Measurements from ENCODE around the gene BDH2.

The BDH2 gene

GRCh38 chr4:103075894-103076746, 23.5 kb downstream of the BDH2 start:
- TF ChIP-seq, protein P1, sequence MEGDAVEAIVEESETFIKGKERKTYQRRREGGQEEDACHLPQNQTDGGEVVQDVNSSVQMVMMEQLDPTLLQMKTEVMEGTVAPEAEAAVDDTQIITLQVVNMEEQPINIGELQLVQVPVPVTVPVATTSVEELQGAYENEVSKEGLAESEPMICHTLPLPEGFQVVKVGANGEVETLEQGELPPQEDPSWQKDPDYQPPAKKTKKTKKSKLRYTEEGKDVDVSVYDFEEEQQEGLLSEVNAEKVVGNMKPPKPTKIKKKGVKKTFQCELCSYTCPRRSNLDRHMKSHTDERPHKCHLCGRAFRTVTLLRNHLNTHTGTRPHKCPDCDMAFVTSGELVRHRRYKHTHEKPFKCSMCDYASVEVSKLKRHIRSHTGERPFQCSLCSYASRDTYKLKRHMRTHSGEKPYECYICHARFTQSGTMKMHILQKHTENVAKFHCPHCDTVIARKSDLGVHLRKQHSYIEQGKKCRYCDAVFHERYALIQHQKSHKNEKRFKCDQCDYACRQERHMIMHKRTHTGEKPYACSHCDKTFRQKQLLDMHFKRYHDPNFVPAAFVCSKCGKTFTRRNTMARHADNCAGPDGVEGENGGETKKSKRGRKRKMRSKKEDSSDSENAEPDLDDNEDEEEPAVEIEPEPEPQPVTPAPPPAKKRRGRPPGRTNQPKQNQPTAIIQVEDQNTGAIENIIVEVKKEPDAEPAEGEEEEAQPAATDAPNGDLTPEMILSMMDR (IDR thresholded peaks at IDR 0.05; ENCODE audit: low read length) = no peak
- no peak for TF ChIP-seq EZH2 (IDR thresholded peaks at IDR 0.05; ENCODE audit: borderline replicate concordance, low read length)
- Histone ChIP-seq H3K4me3 (ENCODE audit: low read depth, low read length, poor library complexity, severe bottlenecking) (peak overlapping the region; percentile 67), H2AFZ (ENCODE audit: low read length) (no peak overlapping the region; the same call in 1 of the 2 replicates), H3K4me2 (ENCODE audit: low read length) (peak overlapping the region; percentile 95), H3K9me3 (ENCODE audit: low read length) (no peaks in the 10 kb centered on the region), H3K9ac (ENCODE audit: low read length) (peak overlapping the region; percentile 74), H3K4me1 (ENCODE audit: insufficient read depth, low read length, severe bottlenecking) (peaks cover 47% of the 10 kb centered on the region), H4K20me1 (ENCODE audit: insufficient read depth, low read length) (no peaks in the 10 kb centered on the region), H3F3A (ENCODE audit: insufficient read depth, low read length) (no peaks in the 10 kb centered on the region), H3K36me3 (ENCODE audit: insufficient read depth, low read length) (peaks cover 18% of the 10 kb centered on the region), H3K9me2 (ENCODE audit: low read depth, low read length) (no peaks in the 10 kb centered on the region), H3K79me2 (ENCODE audit: insufficient read depth, low read length) (peaks cover 40% of the 10 kb centered on the region), H3K27ac (ENCODE audit: low read depth, low read length, poor library complexity, severe bottlenecking) (peak overlapping the region; percentile 89), H3K27me3 (ENCODE audit: insufficient read depth, low read length) (no peaks in the 10 kb centered on the region)

- Histone ChIP-seq H3K36me3 (ENCODE audit: insufficient read depth, low read length) (peaks cover 18% of the 10 kb centered on the region), H3K79me2 (ENCODE audit: insufficient read depth, low read length) (peaks cover 40% of the 10 kb centered on the region), H3K9ac (ENCODE audit: low read length) (peak overlapping the region; percentile 74)
These were observed 24.2 kb downstream of the BDH2 start for GRCh38 chr4:103075435-103075893.

GRCh38 chr4:103074744-103075434, 24.7 kb downstream of the BDH2 start:
- no peaks in the 10 kb centered on the region for H3K9me3 ChIP-seq (ENCODE audit: low read length)
- no peaks in the 10 kb centered on the region for H3F3A ChIP-seq (ENCODE audit: insufficient read depth, low read length)
- no peaks in the 10 kb centered on the region for H3K27me3 ChIP-seq (ENCODE audit: insufficient read depth, low read length)
- H4K20me1 ChIP-seq (ENCODE audit: insufficient read depth, low read length) = no peaks in the 10 kb centered on the region
- no peaks in the 10 kb centered on the region for H3K9me2 ChIP-seq (ENCODE audit: low read depth, low read length)
- peak overlapping the region; percentile 74 for H3K9ac ChIP-seq (ENCODE audit: low read length)
- TF ChIP-seq EZH2 (IDR thresholded peaks at IDR 0.05; ENCODE audit: borderline replicate concordance, low read length) = no peak
- TF ChIP-seq, protein P1 (IDR thresholded peaks at IDR 0.05; ENCODE audit: low read length) = no peak
- peak overlapping the region; percentile 89 for H3K27ac ChIP-seq (ENCODE audit: low read depth, low read length, poor library complexity, severe bottlenecking)
- no peak overlapping the region for H2AFZ ChIP-seq (ENCODE audit: low read length)
- peak overlapping the region; percentile 67 for H3K4me3 ChIP-seq (ENCODE audit: low read depth, low read length, poor library complexity, severe bottlenecking)
- peak overlapping the region; percentile 95 for H3K4me2 ChIP-seq (ENCODE audit: low read length)
- H3K79me2 ChIP-seq (ENCODE audit: insufficient read depth, low read length) = peaks cover 43% of the 10 kb centered on the region
- peaks cover 21% of the 10 kb centered on the region for H3K36me3 ChIP-seq (ENCODE audit: insufficient read depth, low read length)
- H3K4me1 ChIP-seq (ENCODE audit: insufficient read depth, low read length, severe bottlenecking) = peaks cover 47% of the 10 kb centered on the region

More at GRCh38 chr4:103075435-103075893, 24.2 kb downstream of the BDH2 start:
- Histone ChIP-seq H3K27ac (ENCODE audit: low read depth, low read length, poor library complexity, severe bottlenecking) (peak overlapping the region; percentile 89), H2AFZ (ENCODE audit: low read length) (no peak overlapping the region), H4K20me1 (ENCODE audit: insufficient read depth, low read length) (no peaks in the 10 kb centered on the region), H3K4me3 (ENCODE audit: low read depth, low read length, poor library complexity, severe bottlenecking) (peak overlapping the region; percentile 67), H3K27me3 (ENCODE audit: insufficient read depth, low read length) (no peaks in the 10 kb centered on the region), H3K9me3 (ENCODE audit: low read length) (no peaks in the 10 kb centered on the region), H3K4me2 (ENCODE audit: low read length) (peak overlapping the region; percentile 95), H3F3A (ENCODE audit: insufficient read depth, low read length) (no peaks in the 10 kb centered on the region), H3K9me2 (ENCODE audit: low read depth, low read length) (no peaks in the 10 kb centered on the region), H3K4me1 (ENCODE audit: insufficient read depth, low read length, severe bottlenecking) (peaks cover 47% of the 10 kb centered on the region)
- no peak for TF ChIP-seq EZH2 (IDR thresholded peaks at IDR 0.05; ENCODE audit: borderline replicate concordance, low read length)
- TF ChIP-seq, protein P1 (IDR thresholded peaks at IDR 0.05; ENCODE audit: low read length) = no peak
